Fibroblast of lung (primary cell): ENCODE measurements around the gene THRAP3. TPM values are rescaled to one million over a fixed set of nuclear protein-coding genes. Genes with fewer than 3 reads are reported as not detected.

Experiments used
- DNase-seq, 2 donors: peaks; one replicate each; pipeline versions ENCODE4 v3.0.0 to v3.0.0-alpha.2; 2010; ENCODE audit warnings: low read depth in 2 of 2
- H2AFZ ChIP-seq: 2 replicates; pipeline ENCODE4 v1.5.1; 2012; ENCODE audit warnings: low read length, control low read depth, inconsistent platforms
- H3K27ac ChIP-seq: 2 replicates; pipeline ENCODE4 v1.5.1; 2011; ENCODE audit warnings: low read length, control low read depth; ENCODE audit not compliant: insufficient read depth
- H3K27me3 ChIP-seq: 2 replicates; pipeline ENCODE4 v1.5.1; 2011; ENCODE audit warnings: mild to moderate bottlenecking, low read length; ENCODE audit not compliant: control insufficient read depth, insufficient read depth
- H3K36me3 ChIP-seq: 2 replicates; pipeline ENCODE4 v1.5.1; 2011; ENCODE audit warnings: low read length; ENCODE audit not compliant: control insufficient read depth, insufficient read depth
- H3K4me1 ChIP-seq: 2 replicates; pipeline ENCODE4 v1.5.1; 2011; ENCODE audit warnings: low read length; ENCODE audit not compliant: control insufficient read depth, insufficient read depth; ENCODE audit errors: extremely low read depth
- H3K4me2 ChIP-seq: 2 replicates; pipeline ENCODE4 v1.5.1; 2011; ENCODE audit warnings: low read length, control low read depth; ENCODE audit not compliant: insufficient read depth; ENCODE audit errors: extremely low read depth
- H3K4me3 ChIP-seq, 4 experiments: fragments of 200-600 bp in 1 of 4; sonication (generic) in 1 of 4; replicated peaks in 1 of 4; 2 replicates each; pipeline ENCODE4 v1.5.1; 2011 to 2016; ENCODE audit warnings: low read length in 4 of 4, low read depth in 3 of 4, mild to moderate bottlenecking in 3 of 4, control low read depth in 2 of 4, inconsistent platforms in 1 of 4, mixed read lengths in 1 of 4; ENCODE audit not compliant: insufficient read depth in 1 of 4; ENCODE audit errors: control extremely low read depth in 1 of 4
- H3K79me2 ChIP-seq: 2 replicates; pipeline ENCODE4 v1.5.1; 2012; ENCODE audit warnings: mild to moderate bottlenecking, low read length, inconsistent platforms; ENCODE audit not compliant: control insufficient read depth, insufficient read depth
- H3K9ac ChIP-seq: 2 replicates; pipeline ENCODE4 v1.5.1; 2011; ENCODE audit warnings: mild to moderate bottlenecking, low read length, control low read depth; ENCODE audit not compliant: insufficient read depth
- H3K9me3 ChIP-seq: 2 replicates; pipeline ENCODE4 v1.5.1; 2012; ENCODE audit warnings: low read depth, low read length; ENCODE audit not compliant: control insufficient read depth, insufficient read depth
- H4K20me1 ChIP-seq: 2 replicates; pipeline ENCODE4 v1.5.1; 2011; ENCODE audit warnings: low read length; ENCODE audit not compliant: control insufficient read depth, insufficient read depth; ENCODE audit errors: extremely low read depth
- CTCF ChIP-seq, 2 donors: IDR thresholded peaks in 1 of 2; conservative IDR thresholded peaks in 1 of 2; 1 replicate in 1 of 2; 2 replicates in 1 of 2; pipeline ENCODE4 v1.5.1; 2011 to 2012; ENCODE audit warnings: low read length in 2 of 2, control low read depth in 1 of 2, inconsistent platforms in 1 of 2, low read depth in 1 of 2, mild to moderate bottlenecking in 1 of 2
- EZH2 ChIP-seq: IDR thresholded peaks from 2 replicates; pipeline ENCODE4 v1.5.1; 2012; ENCODE audit warnings: low read length, control low read depth, mild to moderate bottlenecking; ENCODE audit errors: missing control alignments
- polyA plus RNA-seq, 2 donors: library from polyadenylated mRNA; depleted of rRNA in 1 of 2; stranded (reverse) in 1 of 2; unstranded in 1 of 2; fragments of >200 nt; gene quantifications; 2 replicates each; pipeline ENCODE4 v1.2.1, GENCODE V29; 2011 to 2012; ENCODE audit warnings: missing spikeins in 1 of 2
- total RNA-seq: library from RNA; depleted of rRNA; stranded (reverse); fragments of >200 nt; gene quantifications from 2 replicates; pipeline ENCODE4 v1.2.1, GENCODE V29; 2014

THRAP3 gene
- total and polyA plus RNA-seq, 2 donors (not counting 1 experiment from before 2014, with no cell fraction given) = 92.5 to 97.5 TPM

GRCh38 chr1:36328713-36329112, 104.5 kb downstream of the THRAP3 start:
- TF ChIP-seq CTCF (conservative IDR thresholded peaks at IDR 0.05 in 1 of 2, IDR thresholded peaks at IDR 0.05 in 1 of 2; ENCODE audit: low read depth in 1 of 2, low read length in 2 of 2) (no peak), EZH2 (no peak)
- H3K4me1 ChIP-seq = peaks cover 16% of the 10 kb centered on the region
- no peak overlapping the region for H3K27ac ChIP-seq
- H3K4me2 ChIP-seq = no peak overlapping the region
- no peaks in the 10 kb centered on the region for H3K27me3 ChIP-seq
- H3K4me3 ChIP-seq = no peak overlapping the region
- H2AFZ ChIP-seq = no peak overlapping the region
- H4K20me1 ChIP-seq = no peaks in the 10 kb centered on the region
- H3K9me3 ChIP-seq = no peaks in the 10 kb centered on the region
- H3K36me3 ChIP-seq = no peaks in the 10 kb centered on the region
- no peaks in the 10 kb centered on the region for H3K79me2 ChIP-seq
- no peak overlapping the region for H3K9ac ChIP-seq
- DNase-seq = peak; percentile 13 to 54

GRCh38 chr1:36329817-36330216, 105.6 kb downstream of the THRAP3 start:
- H3K4me3 ChIP-seq = no peak overlapping the region
- H2AFZ ChIP-seq = no peak overlapping the region
- H3K4me1 ChIP-seq = peaks cover 6% of the 10 kb centered on the region
- no peak overlapping the region for H3K27ac ChIP-seq
- no peak for DNase-seq
- H3K36me3 ChIP-seq = no peaks in the 10 kb centered on the region
- no peak overlapping the region for H3K4me2 ChIP-seq
- no peak overlapping the region for H3K9ac ChIP-seq
- H3K27me3 ChIP-seq = no peaks in the 10 kb centered on the region
- TF ChIP-seq CTCF (conservative IDR thresholded peaks at IDR 0.05 in 1 of 2, IDR thresholded peaks at IDR 0.05 in 1 of 2; ENCODE audit: low read depth in 1 of 2, low read length in 2 of 2) = no peak
- no peak for TF ChIP-seq EZH2
- H3K79me2 ChIP-seq = no peaks in the 10 kb centered on the region
- H3K9me3 ChIP-seq = no peaks in the 10 kb centered on the region
- no peaks in the 10 kb centered on the region for H4K20me1 ChIP-seq

- no peaks in the 10 kb centered on the region for H4K20me1 ChIP-seq
- H3K4me3 ChIP-seq = no peak overlapping the region
- H2AFZ ChIP-seq = no peak overlapping the region
- no peaks in the 10 kb centered on the region for H3K27me3 ChIP-seq
- no peak overlapping the region for H3K27ac ChIP-seq
- no peaks in the 10 kb centered on the region for H3K9me3 ChIP-seq
- H3K79me2 ChIP-seq = no peaks in the 10 kb centered on the region
- H3K4me1 ChIP-seq = peaks cover 6% of the 10 kb centered on the region
- H3K9ac ChIP-seq = no peak overlapping the region
- no peak for TF ChIP-seq EZH2
- TF ChIP-seq CTCF (conservative IDR thresholded peaks at IDR 0.05 in 1 of 2, IDR thresholded peaks at IDR 0.05 in 1 of 2; ENCODE audit: low read depth in 1 of 2, low read length in 2 of 2) = no peak
- DNase-seq = no peak
- no peak overlapping the region for H3K4me2 ChIP-seq
- no peaks in the 10 kb centered on the region for H3K36me3 ChIP-seq
These were observed 106.7 kb downstream of the THRAP3 start for GRCh38 chr1:36330940-36331339.
